SH-SY5Y (cell line): ENCODE data around the gene ALX4.

Experiments
- GATA2 ChIP-seq: IDR thresholded peaks from 2 replicates; pipeline ENCODE4 v1.6.1; 2011; ENCODE audit warnings: mild to moderate bottlenecking, low read depth, low read length
- GATA3 ChIP-seq: IDR thresholded peaks from 2 replicates; pipeline ENCODE4 v1.6.1; 2011; ENCODE audit warnings: low read depth, mild to moderate bottlenecking, low read length, moderate library complexity

DNA sequence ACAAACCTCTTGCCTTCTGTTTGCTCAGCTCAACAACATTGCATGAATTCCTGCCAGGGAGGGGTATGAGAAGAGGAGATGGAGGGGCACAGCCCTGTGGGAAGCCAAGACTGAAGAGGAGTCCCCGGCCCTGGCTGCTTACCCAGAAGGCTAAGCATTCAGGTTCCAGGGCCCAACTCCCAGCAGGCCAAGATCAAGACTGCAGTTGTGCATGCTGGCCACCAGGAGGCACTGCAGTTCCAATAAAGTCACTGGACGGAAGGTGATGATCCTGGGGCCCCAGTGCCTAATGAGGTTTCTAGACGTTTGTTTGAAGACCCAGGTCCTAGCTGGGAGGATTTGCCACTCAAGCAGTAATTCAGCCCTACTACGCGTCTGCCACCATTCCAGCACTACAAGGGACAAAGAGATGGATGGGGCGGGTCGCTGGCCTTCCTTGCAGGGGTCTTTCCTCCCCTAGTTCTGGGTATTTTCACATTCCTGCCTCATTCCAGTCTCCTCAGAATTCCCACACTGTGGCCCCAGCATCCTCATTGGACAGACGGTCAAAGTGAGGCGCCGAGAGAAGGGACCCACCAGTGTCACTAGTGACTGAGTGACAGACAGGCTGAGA lies 23.6 kb downstream of the ALX4 start:
- TF ChIP-seq GATA2 = no peak
- TF ChIP-seq GATA3 = no peak
